HG02571 (cell line): ENCODE measurements around the gene ZG16.
"Not testable (repeated sequence)": the region's sequence is repeated elsewhere in the genome, so short reads cannot be mapped to it uniquely, and the experiment has no call there.

Experiments used
- ATAC-seq: cut with Tn5 transposase; IDR thresholded peaks from one replicate; pipeline ENCODE4 v1.9.1; 2021; ENCODE audit warnings: mild to moderate bottlenecking, moderate library complexity; ENCODE audit not compliant: unreplicated experiment

ZG16 gene

GRCh38 chr16:29747947-29748759, 29.9 kb upstream of the ZG16 start:
- ATAC-seq, result no peak

- ATAC-seq, result not testable (repeated sequence)
Observed at GRCh38 chr16:29748760-29749149, 29.3 kb upstream of the ZG16 start.

GRCh38 chr16:29753516-29753915, 24.5 kb upstream of the ZG16 start:
- no peak for ATAC-seq

- no peak for ATAC-seq
Observed at GRCh38 chr16:29756654-29757053, 21.4 kb upstream of the ZG16 start.

GRCh38 chr16:29757086-29757485, 21.0 kb upstream of the ZG16 start:
- ATAC-seq, result not testable (repeated sequence)

- ATAC-seq, result no peak
Observed at GRCh38 chr16:29757950-29758466, 20.0 kb upstream of the ZG16 start.

- ATAC-seq, result no peak
Observed at GRCh38 chr16:29760567-29761279, 17.3 kb upstream of the ZG16 start.

- ATAC-seq, result not testable (repeated sequence)
Observed at GRCh38 chr16:29761280-29761651, 16.8 kb upstream of the ZG16 start.

- ATAC-seq, result no peak
Observed at GRCh38 chr16:29761882-29762281, 16.2 kb upstream of the ZG16 start.

GRCh38 chr16:29763326-29763725, 14.7 kb upstream of the ZG16 start:
- no peak for ATAC-seq

- ATAC-seq, result no peak
Observed at GRCh38 chr16:29765167-29766032, 12.7 kb upstream of the ZG16 start.

- no peak for ATAC-seq
Observed at GRCh38 chr16:29766571-29766970, 11.5 kb upstream of the ZG16 start.

GRCh38 chr16:29767062-29767461, 11.0 kb upstream of the ZG16 start:
- ATAC-seq, result no peak

GRCh38 chr16:29769507-29769906, 8.5 kb upstream of the ZG16 start:
- ATAC-seq, result no peak

- ATAC-seq, result no peak
Observed at GRCh38 chr16:29770250-29770929, 7.7 kb upstream of the ZG16 start.

GRCh38 chr16:29772330-29772729, 5.7 kb upstream of the ZG16 start:
- ATAC-seq, result not testable (repeated sequence)

- ATAC-seq, result no peak
Observed at GRCh38 chr16:29774730-29775129, 3.3 kb upstream of the ZG16 start.

- ATAC-seq, result no peak
Observed at GRCh38 chr16:29775742-29776408, 2.2 kb upstream of the ZG16 start.

- ATAC-seq, result no peak
Observed at GRCh38 chr16:29779474-29779873, 1.4 kb downstream of the ZG16 start.
